Measurements from ENCODE around the gene SORL1-AS1.

The SORL1-AS1 gene

GRCh38 chr11:121455115-121455514, 2.3 kb upstream of the SORL1-AS1 start:
- ChIA-PET CTCF (interaction anchor here (1.0 kb wide), 1 partner anchor 10 kb away, joined by 3 read pairs; no protein-coding TSS in a partner anchor), POLR2A (no interaction called here)
- Histone ChIP-seq H3K27ac (ENCODE audit: low read depth in 2 of 2, low read length in 1 of 2) (no peak overlapping the region), H3F3A (replicated peaks; ENCODE audit: insufficient read depth) (no peaks in the 10 kb centered on the region), H3K4me1 (ENCODE audit: control insufficient read depth in 1 of 2, insufficient read depth in 2 of 2, low read depth in 1 of 2, low read length in 1 of 2) (peaks cover 0 to 22% of the 10 kb centered on the region in 2 experiments; a peak in 2 of 4 replicates), H2AFZ (ENCODE audit: low read depth) (no peak overlapping the region), H3K36me3 (replicated peaks in 1 of 2; ENCODE audit: control insufficient read depth in 1 of 2, insufficient read depth in 2 of 2, low read length in 1 of 2) (no peaks in the 10 kb centered on the region), H3K27me3 (ENCODE audit: insufficient read depth) (peaks cover 44% of the 10 kb centered on the region), H4K20me1 (ENCODE audit: insufficient read depth) (no peaks in the 10 kb centered on the region), H3K9me2 (no peaks in the 10 kb centered on the region), H3K9me3 (no peaks in the 10 kb centered on the region), H3K4me2 (no peak overlapping the region), H3K9ac (no peak overlapping the region), H3K4me3 (ENCODE audit: low read depth in 2 of 2, low read length in 1 of 2) (no peak overlapping the region), H3K79me2 (ENCODE audit: insufficient read depth) (no peaks in the 10 kb centered on the region)
- WGBS (ENCODE audit: low lambda C conversion rate), result 93% methylated on average over 3 of the region's 3 CpGs
- no peak for DNase-seq
- peak; percentile 81 for TF ChIP-seq GATA2 (CRISPR knock-in tag; IDR thresholded peaks at IDR 0.05)
- TF ChIP-seq, protein P1, sequence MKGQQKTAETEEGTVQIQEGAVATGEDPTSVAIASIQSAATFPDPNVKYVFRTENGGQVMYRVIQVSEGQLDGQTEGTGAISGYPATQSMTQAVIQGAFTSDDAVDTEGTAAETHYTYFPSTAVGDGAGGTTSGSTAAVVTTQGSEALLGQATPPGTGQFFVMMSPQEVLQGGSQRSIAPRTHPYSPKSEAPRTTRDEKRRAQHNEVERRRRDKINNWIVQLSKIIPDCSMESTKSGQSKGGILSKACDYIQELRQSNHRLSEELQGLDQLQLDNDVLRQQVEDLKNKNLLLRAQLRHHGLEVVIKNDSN (IDR thresholded peaks at IDR 0.05; ENCODE audit: borderline replicate concordance, low read depth), result no peak

DNA sequence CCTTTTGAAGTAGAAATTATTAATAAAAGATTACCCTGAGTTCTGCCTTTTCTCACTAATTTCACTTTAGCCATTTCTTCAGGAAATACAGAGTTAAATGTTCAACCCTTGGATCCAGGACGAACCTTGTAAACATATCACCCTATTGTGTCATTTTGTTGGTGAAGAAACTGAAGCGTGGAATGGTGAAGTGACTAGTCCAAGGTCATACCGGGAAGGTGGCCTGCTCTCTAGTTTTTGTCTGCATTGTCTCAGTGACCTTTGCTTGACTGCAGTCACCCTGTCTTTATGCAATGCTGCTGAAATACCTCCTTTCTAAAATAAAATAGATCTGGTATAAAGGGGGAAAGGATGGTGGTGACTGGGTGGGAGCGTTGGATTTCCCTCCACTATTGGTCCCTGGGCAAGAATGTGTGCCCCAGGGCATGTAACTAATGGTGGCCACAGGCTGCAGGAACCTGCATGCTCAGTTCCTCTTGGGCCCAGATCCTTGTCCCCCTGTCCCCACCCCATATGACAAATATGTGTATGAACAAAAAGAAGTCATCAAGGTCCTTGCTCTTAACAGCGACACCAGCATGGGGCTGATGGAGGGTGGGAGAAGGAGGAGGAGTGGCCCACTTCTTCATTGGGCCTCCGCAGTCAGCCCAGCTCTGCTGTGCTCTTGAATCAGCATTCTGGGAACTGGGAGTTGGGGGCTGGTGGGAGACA, 977 bp upstream of the SORL1-AS1 start:
- H3K27me3 ChIP-seq (ENCODE audit: insufficient read depth), result peaks cover 44% of the 10 kb centered on the region
- WGBS (ENCODE audit: low lambda C conversion rate), result 99% methylated on average over 6 of the region's 6 CpGs

GRCh38 chr11:121451986-121452608, 670 bp downstream of the SORL1-AS1 start, which contains the start of gene SORL1:
SORL1 (plus strand) TSS chr11:121452314; CDS start chr11:121452332, 18 bp downstream.
- peak within 1 kb of the TSS; percentile 71 to 86 for H3K4me3 ChIP-seq (ENCODE audit: low read depth in 2 of 2, low read length in 1 of 2)
- peak within 1 kb of the TSS; percentile 93 for H3K4me2 ChIP-seq
- peaks cover 0 to 11% of the 10 kb centered on the region in 2 experiments; a peak in 2 of 4 replicates for H3K4me1 ChIP-seq (ENCODE audit: control insufficient read depth in 1 of 2, insufficient read depth in 2 of 2, low read depth in 1 of 2, low read length in 1 of 2)
- WGBS (ENCODE audit: low lambda C conversion rate), result 10% methylated on average over 2 of the region's 89 CpGs
- DNase-seq, result peak; percentile 93
- POLR2A ChIA-PET, result no interaction called here
- H4K20me1 ChIP-seq (ENCODE audit: insufficient read depth), result no peaks in the 10 kb centered on the region
- H3K79me2 ChIP-seq (ENCODE audit: insufficient read depth), result no peaks in the 10 kb centered on the region
- peak within 1 kb of the TSS; percentile 49; the same call in 1 of the 2 replicates for H3K9ac ChIP-seq
- CTCF ChIA-PET, result interaction anchor here (0.6 to 2.8 kb wide), 17 partner anchors 9 to 205 kb away, joined by 3 to 29 read pairs (median 4); no protein-coding TSS in a partner anchor
- H3K9me2 ChIP-seq, result no peaks in the 10 kb centered on the region
- no peaks in the 10 kb centered on the region for H3K9me3 ChIP-seq
- peak within 1 kb of the TSS in 1 of 2 experiments; percentile 62; a peak in 1 of 4 replicates for H3K27ac ChIP-seq (ENCODE audit: low read depth in 2 of 2, low read length in 1 of 2)
- H3K36me3 ChIP-seq (replicated peaks in 1 of 2; ENCODE audit: control insufficient read depth in 1 of 2, insufficient read depth in 2 of 2, low read length in 1 of 2), result no peaks in the 10 kb centered on the region
- H3F3A ChIP-seq (replicated peaks; ENCODE audit: insufficient read depth), result no peaks in the 10 kb centered on the region
- peaks cover 44% of the 10 kb centered on the region for H3K27me3 ChIP-seq (ENCODE audit: insufficient read depth)
- H2AFZ ChIP-seq (ENCODE audit: low read depth), result peak within 1 kb of the TSS; percentile 91
- TF ChIP-seq MEF2A (IDR thresholded peaks at IDR 0.05; ENCODE audit: borderline replicate concordance, low read depth) (no peak), EZH2phosphoT487 (IDR thresholded peaks at IDR 0.05; ENCODE audit: borderline replicate concordance, low read depth) (no peak), FOSL2 (IDR thresholded peaks at IDR 0.05; ENCODE audit: borderline replicate concordance, low read depth) (no peak), FOXJ3 (CRISPR knock-in tag; IDR thresholded peaks at IDR 0.05) (no peak), YY1 (IDR thresholded peaks at IDR 0.05; ENCODE audit: low read depth) (peak; percentile 84), TAF1 (IDR thresholded peaks at IDR 0.05; ENCODE audit: borderline replicate concordance, low read depth, low read length) (peak; percentile 77; the same call in 1 of the 2 replicates), RAD21 (IDR thresholded peaks at IDR 0.05; ENCODE audit: low read length) (peak; percentile 58), RCOR1 (IDR thresholded peaks at IDR 0.05; ENCODE audit: low read length) (no peak), SMC3 (IDR thresholded peaks at IDR 0.05; ENCODE audit: low read depth, low read length) (peak; percentile 69), GATA2 (CRISPR knock-in tag; IDR thresholded peaks at IDR 0.05) (no peak; the same call in 1 of the 2 replicates), POLR2AphosphoS5 (IDR thresholded peaks at IDR 0.05; ENCODE audit: low read depth, low read length) (0 out of 2 replicates have a peak, but pooled peaks have one; percentile 21), USF2 (IDR thresholded peaks at IDR 0.05; ENCODE audit: borderline replicate concordance, low read depth, low read length) (no peak)
- TF ChIP-seq, protein P1 (IDR thresholded peaks at IDR 0.05; ENCODE audit: borderline replicate concordance, low read depth), result no peak
- TF ChIP-seq, protein P2, sequence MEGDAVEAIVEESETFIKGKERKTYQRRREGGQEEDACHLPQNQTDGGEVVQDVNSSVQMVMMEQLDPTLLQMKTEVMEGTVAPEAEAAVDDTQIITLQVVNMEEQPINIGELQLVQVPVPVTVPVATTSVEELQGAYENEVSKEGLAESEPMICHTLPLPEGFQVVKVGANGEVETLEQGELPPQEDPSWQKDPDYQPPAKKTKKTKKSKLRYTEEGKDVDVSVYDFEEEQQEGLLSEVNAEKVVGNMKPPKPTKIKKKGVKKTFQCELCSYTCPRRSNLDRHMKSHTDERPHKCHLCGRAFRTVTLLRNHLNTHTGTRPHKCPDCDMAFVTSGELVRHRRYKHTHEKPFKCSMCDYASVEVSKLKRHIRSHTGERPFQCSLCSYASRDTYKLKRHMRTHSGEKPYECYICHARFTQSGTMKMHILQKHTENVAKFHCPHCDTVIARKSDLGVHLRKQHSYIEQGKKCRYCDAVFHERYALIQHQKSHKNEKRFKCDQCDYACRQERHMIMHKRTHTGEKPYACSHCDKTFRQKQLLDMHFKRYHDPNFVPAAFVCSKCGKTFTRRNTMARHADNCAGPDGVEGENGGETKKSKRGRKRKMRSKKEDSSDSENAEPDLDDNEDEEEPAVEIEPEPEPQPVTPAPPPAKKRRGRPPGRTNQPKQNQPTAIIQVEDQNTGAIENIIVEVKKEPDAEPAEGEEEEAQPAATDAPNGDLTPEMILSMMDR (IDR thresholded peaks at IDR 0.05), result peak; percentile 57

More for the DNA sequence above, 977 bp upstream of the SORL1-AS1 start:
- H3K9me2 ChIP-seq, result no peaks in the 10 kb centered on the region
- no peak overlapping the region for H3K4me3 ChIP-seq (ENCODE audit: low read depth in 2 of 2, low read length in 1 of 2)
- POLR2A ChIA-PET, result no interaction called here
- no peak overlapping the region for H3K27ac ChIP-seq (ENCODE audit: low read depth in 2 of 2, low read length in 1 of 2)
- CTCF ChIA-PET, result interaction anchor here (1.0 to 1.1 kb wide), 2 partner anchors 11 to 138 kb away, joined by 3 to 5 read pairs; no protein-coding TSS in a partner anchor
- H3K4me1 ChIP-seq (ENCODE audit: control insufficient read depth in 1 of 2, insufficient read depth in 2 of 2, low read depth in 1 of 2, low read length in 1 of 2), result peaks cover 0 to 11% of the 10 kb centered on the region in 2 experiments; a peak in 2 of 4 replicates
- H3K9ac ChIP-seq, result no peak overlapping the region
- H4K20me1 ChIP-seq (ENCODE audit: insufficient read depth), result no peaks in the 10 kb centered on the region
- H3K4me2 ChIP-seq, result no peak overlapping the region
- H3K79me2 ChIP-seq (ENCODE audit: insufficient read depth), result no peaks in the 10 kb centered on the region
- H3K36me3 ChIP-seq (replicated peaks in 1 of 2; ENCODE audit: control insufficient read depth in 1 of 2, insufficient read depth in 2 of 2, low read length in 1 of 2), result no peaks in the 10 kb centered on the region
- H3F3A ChIP-seq (replicated peaks; ENCODE audit: insufficient read depth), result no peaks in the 10 kb centered on the region
- no peaks in the 10 kb centered on the region for H3K9me3 ChIP-seq
- DNase-seq, result no peak
- H2AFZ ChIP-seq (ENCODE audit: low read depth), result no peak overlapping the region
- no peak for TF ChIP-seq TAF1 (IDR thresholded peaks at IDR 0.05; ENCODE audit: borderline replicate concordance, low read depth, low read length)

All from SK-N-SH (cell line).